HCT116 (cell line): ENCODE measurements around the gene NLGN4Y. TPM values are rescaled to one million over a fixed set of nuclear protein-coding genes. Genes with fewer than 3 reads are reported as not detected.

Source experiments
- ATAC-seq: fragments of 200-7000 bp; cut with Tn5 transposase; 2 replicates; pipeline ENCODE4 v1.9.1; 2020; ENCODE audit warnings: mild to moderate bottlenecking, moderate library complexity
- BruUV-seq: library from RNA; stranded (reverse); fragments of 400-500 nt; replicated peaks from 2 replicates; lab custom pipeline; 2021; lab: Mats Ljungman, UMichigan
- CTCF ChIA-PET: fragments of 300-600 bp; sonication (Branson Sonifier 250); formaldehyde crosslinking; loops from one replicate; lab custom pipeline; 2021; ENCODE audit warnings: antibody characterized with exemption; lab: Charles Lee
- POLR2A ChIA-PET: fragments of 300-600, 350-600 bp; sonication (Branson Sonifier 250); formaldehyde crosslinking; loops from one replicate; lab custom pipeline; 2021; ENCODE audit warnings: antibody characterized with exemption; lab: Charles Lee
- RAD21 ChIA-PET, 2 experiments: fragments of 300-600 bp; sonication (Branson Sonifier 250); formaldehyde crosslinking; loops; one replicate each; lab custom pipeline; 2023; ENCODE audit warnings: low total read pairs in 2 of 2; ENCODE audit not compliant: uncharacterized antibody in 2 of 2, unreplicated experiment in 2 of 2, low non-redundant PET in 1 of 2; lab: Charles Lee
- DNase-seq: peaks from one replicate; pipeline ENCODE4 v3.0.0-alpha.2; 2010; ENCODE audit warnings: low read depth, low spot score
- H2AFZ ChIP-seq: fragments of 200-600 bp; shearing (Covaris generic), sonication (generic); 2 replicates; pipeline ENCODE4 v1.6.1; 2017; ENCODE audit warnings: low read depth, mixed run types, mixed read lengths, antibody characterized with exemption, low read length; ENCODE audit not compliant: poor library complexity, severe bottlenecking
- H3K27ac ChIP-seq: 2 replicates; pipeline ENCODE4 v1.5.1; 2012; ENCODE audit warnings: low read depth, low read length
- H3K27me3 ChIP-seq: fragments of 200-600 bp; sonication (generic); 2 replicates; pipeline ENCODE4 v1.6.1; 2016; ENCODE audit warnings: mixed run types, low read length, mixed read lengths; ENCODE audit not compliant: insufficient read depth
- H3K36me3 ChIP-seq, 2 experiments: fragments of 200-500 bp in 1 of 2; fragments of 200-600 bp in 1 of 2; sonication (Bioruptor generic) in 1 of 2; sonication (generic) in 1 of 2; 2 replicates each; pipeline versions ENCODE4 v1.5.1 to v1.6.1; 2014 to 2016; ENCODE audit warnings: low read length in 2 of 2, inconsistent platforms in 1 of 2, mixed read lengths in 1 of 2, mixed run types in 1 of 2; ENCODE audit not compliant: insufficient read depth in 2 of 2, control insufficient read depth in 1 of 2
- H3K4me1 ChIP-seq, 2 experiments: fragments of 200-600 bp in 1 of 2; sonication (generic) in 1 of 2; 2 replicates each; pipeline versions ENCODE4 v1.5.1 to v1.6.1; 2012 to 2017; ENCODE audit warnings: low read length in 2 of 2, inconsistent platforms in 1 of 2, mild to moderate bottlenecking in 1 of 2, mixed read lengths in 1 of 2, mixed run types in 1 of 2, moderate library complexity in 1 of 2; ENCODE audit not compliant: insufficient read depth in 2 of 2, control insufficient read depth in 1 of 2
- H3K4me2 ChIP-seq: fragments of 200-600 bp; sonication (generic); 2 replicates; pipeline ENCODE4 v1.6.1; 2017; ENCODE audit warnings: mixed run types, low read length, mixed read lengths
- H3K4me3 ChIP-seq, 2 experiments: fragments of 200-600 bp in 1 of 2; sonication (generic) in 1 of 2; replicated peaks in 1 of 2; 2 replicates each; pipeline ENCODE4 v1.5.1; 2011 to 2016; ENCODE audit warnings: low read length in 2 of 2, control low read depth in 1 of 2, low read depth in 1 of 2, mild to moderate bottlenecking in 1 of 2, mixed read lengths in 1 of 2, mixed run types in 1 of 2
- H3K79me2 ChIP-seq: fragments of 200-600 bp; sonication (generic); 2 replicates; pipeline ENCODE4 v1.6.1; 2017; ENCODE audit warnings: mild to moderate bottlenecking, mixed run types, low read length, moderate library complexity, mixed read lengths; ENCODE audit not compliant: insufficient read depth
- H3K9ac ChIP-seq: fragments of 200-600 bp; sonication (generic); 2 replicates; pipeline ENCODE4 v1.6.1; 2016; ENCODE audit warnings: low read length, mixed read lengths
- H3K9me2 ChIP-seq: fragments of 200-600 bp; sonication (generic), shearing (Covaris generic); 2 replicates; pipeline ENCODE4 v1.6.1; 2017; ENCODE audit warnings: mixed run types, mild to moderate bottlenecking, moderate library complexity; ENCODE audit not compliant: insufficient read depth
- H3K9me3 ChIP-seq, 2 experiments: fragments of 200-500 bp in 1 of 2; fragments of 200-600 bp in 1 of 2; sonication (Bioruptor generic) in 1 of 2; sonication (generic) in 1 of 2; 2 replicates each; pipeline ENCODE4 v1.6.1; 2014 to 2017; ENCODE audit warnings: low read length in 2 of 2, mixed read lengths in 2 of 2, inconsistent platforms in 1 of 2, low read depth in 1 of 2, mild to moderate bottlenecking in 1 of 2, mixed run types in 1 of 2, moderate library complexity in 1 of 2; ENCODE audit not compliant: control insufficient read depth in 1 of 2, insufficient read depth in 1 of 2
- H4K20me1 ChIP-seq: fragments of 200-600 bp; sonication (generic), shearing (Covaris generic); 2 replicates; pipeline ENCODE4 v1.6.1; 2017; ENCODE audit warnings: mixed run types, mild to moderate bottlenecking, moderate library complexity; ENCODE audit not compliant: insufficient read depth
- ATF3 ChIP-seq: IDR thresholded peaks from 2 replicates; pipeline ENCODE4 v1.6.1; 2012
- CBX3 ChIP-seq: IDR thresholded peaks from 2 replicates; pipeline ENCODE4 v1.6.1; 2012; ENCODE audit warnings: low read depth
- CEBPB ChIP-seq: IDR thresholded peaks from 2 replicates; pipeline ENCODE4 v1.6.1; 2012; ENCODE audit warnings: low read depth
- EGR1 ChIP-seq: IDR thresholded peaks from 2 replicates; pipeline ENCODE4 v1.6.1; 2012; ENCODE audit warnings: low read depth
- EZH2phosphoT487 ChIP-seq: fragments of 200-600 bp; IDR thresholded peaks from 2 replicates; pipeline ENCODE4 v1.6.1; 2018; ENCODE audit warnings: antibody characterized with exemption, borderline replicate concordance
- POLR2A ChIP-seq: IDR thresholded peaks from 2 replicates; pipeline ENCODE4 v1.7.0; 2011; ENCODE audit warnings: borderline replicate concordance; ENCODE audit not compliant: insufficient read depth, insufficient read length; ENCODE audit errors: extremely low read depth
- RAD21 ChIP-seq: IDR thresholded peaks from 2 replicates; pipeline ENCODE4 v1.6.1; 2012; ENCODE audit warnings: low read depth, mild to moderate bottlenecking
- SIN3A ChIP-seq: IDR thresholded peaks from 2 replicates; pipeline ENCODE4 v1.6.1; 2012; ENCODE audit warnings: low read depth
- SP1 ChIP-seq: IDR thresholded peaks from 2 replicates; pipeline ENCODE4 v1.6.1; 2012; ENCODE audit warnings: low read depth
- SRF ChIP-seq: IDR thresholded peaks from 2 replicates; pipeline ENCODE4 v1.6.1; 2012; ENCODE audit warnings: low read depth
- YY1 ChIP-seq: IDR thresholded peaks from 2 replicates; pipeline ENCODE4 v1.6.1; 2011; ENCODE audit warnings: low read length, low read depth, moderate library complexity, mild to moderate bottlenecking; ENCODE audit not compliant: insufficient replicate concordance; ENCODE audit errors: extremely low read depth
- ZBTB33 ChIP-seq: IDR thresholded peaks from 2 replicates; pipeline ENCODE4 v1.6.1; 2011; ENCODE audit warnings: mild to moderate bottlenecking, low read length, moderate library complexity; ENCODE audit not compliant: insufficient replicate concordance; ENCODE audit errors: extremely low read depth
- ZFX ChIP-seq: fragments of 450-650 bp; IDR thresholded peaks from 2 replicates; pipeline ENCODE4 v1.6.1; 2017
- intact Hi-C: fragments of 100-400 bp; cut with micrococcal nuclease; formaldehyde crosslinking; loops from 2 replicates; pipeline ENCODE4 v1.10.0; 2022
- total RNA-seq: library from RNA; stranded (reverse); gene quantifications from one replicate; pipeline ENCODE4 v1.2.1, GENCODE V29; 2021; ENCODE audit not compliant: unreplicated experiment
- TF ChIP-seq, protein P1 (sequence below), 3 experiments: fragments of 200-600 bp in 1 of 3; sonication (generic) in 1 of 3; IDR thresholded peaks in 2 of 3; conservative IDR thresholded peaks in 1 of 3; 2 replicates each; pipeline ENCODE4 v1.5.1; 2012 to 2017; ENCODE audit warnings: low read depth in 2 of 3, low read length in 2 of 3, antibody characterized with exemption in 1 of 3, borderline replicate concordance in 1 of 3, control low read depth in 1 of 3, mild to moderate bottlenecking in 1 of 3, mixed read lengths in 1 of 3, mixed run types in 1 of 3, moderate library complexity in 1 of 3; ENCODE audit not compliant: insufficient read depth in 1 of 3
- TF ChIP-seq, protein P2 (sequence below): IDR thresholded peaks from 2 replicates; pipeline ENCODE4 v1.6.1; 2012

Gene NLGN4Y
- total RNA-seq, 1 experiment from 2014 or later = 0.22 TPM

DNA sequence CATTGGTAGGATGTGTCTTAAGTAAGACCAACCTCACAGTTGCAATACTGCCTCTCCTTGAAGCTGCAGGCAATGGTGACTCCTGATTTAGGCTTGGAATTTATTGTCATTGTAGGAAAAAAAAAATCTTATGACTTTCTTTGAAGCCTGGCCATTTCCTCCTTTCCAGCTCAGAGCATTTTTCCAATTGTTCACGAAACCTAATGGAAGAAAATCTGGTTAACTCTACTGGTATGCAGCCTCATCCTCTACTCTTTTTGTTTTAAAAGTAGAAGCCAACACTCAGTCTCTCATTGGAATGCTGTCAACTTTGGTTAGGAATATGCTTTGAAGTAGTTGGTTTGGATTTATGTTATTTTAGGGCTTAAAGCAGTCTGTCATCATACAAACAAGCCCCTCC, 298.6 kb downstream of the NLGN4Y start:
- ATAC-seq (no peak), DNase-seq (no peak)
- no peaks in the 10 kb centered on the region for H3K27me3 ChIP-seq
- H3K36me3 ChIP-seq = no peaks in the 10 kb centered on the region
- H3K79me2 ChIP-seq = no peaks in the 10 kb centered on the region
- TF ChIP-seq RAD21 = no peak
- no peak for TF ChIP-seq CEBPB
- TF ChIP-seq POLR2A = no peak
- TF ChIP-seq YY1 = no peak
- TF ChIP-seq EGR1 = no peak
- H3K9ac ChIP-seq = no peak overlapping the region
- BruUV-seq = no TSS peak
- no peak overlapping the region for H3K4me3 ChIP-seq
- H2AFZ ChIP-seq = no peak overlapping the region
- H3K9me2 ChIP-seq = no peaks in the 10 kb centered on the region
- CTCF ChIA-PET = no interaction called here
- no peaks in the 10 kb centered on the region for H3K9me3 ChIP-seq
- no peak overlapping the region for H3K27ac ChIP-seq
- no peaks in the 10 kb centered on the region for H3K4me1 ChIP-seq
- H4K20me1 ChIP-seq = no peaks in the 10 kb centered on the region
- RAD21 ChIA-PET = no interaction called here
- intact Hi-C loops = no loop called here
- POLR2A ChIA-PET = no interaction called here
- H3K4me2 ChIP-seq = no peak overlapping the region

DNA sequence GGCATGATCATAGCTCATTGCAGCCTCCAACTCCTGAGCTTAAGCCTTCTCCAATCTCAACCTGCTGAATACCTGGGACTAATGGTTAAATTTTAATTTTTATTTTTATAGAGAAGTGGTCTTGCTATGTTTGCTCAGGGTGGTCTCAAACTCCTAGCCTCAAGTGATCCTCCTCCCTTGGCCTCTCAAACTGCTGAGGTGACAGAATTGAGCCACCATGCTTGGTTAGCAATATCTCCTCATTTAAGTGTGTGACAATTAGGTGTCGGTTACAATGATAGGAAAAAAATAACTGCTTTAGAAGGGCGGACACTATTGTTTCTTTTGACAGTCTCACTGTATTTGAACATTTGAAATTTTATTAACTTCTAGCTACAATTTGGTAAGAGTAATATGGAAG, 300.3 kb downstream of the NLGN4Y start:
- no peak for ATAC-seq
- no peaks in the 10 kb centered on the region for H3K9me2 ChIP-seq
- H3K4me2 ChIP-seq = no peak overlapping the region
- no peak overlapping the region for H3K4me3 ChIP-seq
- no peaks in the 10 kb centered on the region for H3K79me2 ChIP-seq
- ChIA-PET POLR2A (no interaction called here), RAD21 (no interaction called here), CTCF (no interaction called here)
- H3K9me3 ChIP-seq = no peaks in the 10 kb centered on the region
- no peak for DNase-seq
- no peaks in the 10 kb centered on the region for H4K20me1 ChIP-seq
- H2AFZ ChIP-seq = no peak overlapping the region
- no peak overlapping the region for H3K9ac ChIP-seq
- no peaks in the 10 kb centered on the region for H3K27me3 ChIP-seq
- TF ChIP-seq SIN3A (no peak), SP1 (no peak), SRF (no peak), EZH2phosphoT487 (no peak), ZBTB33 (no peak), CBX3 (no peak), ZFX (no peak), ATF3 (no peak), EGR1 (no peak)
- TF ChIP-seq, protein P1, sequence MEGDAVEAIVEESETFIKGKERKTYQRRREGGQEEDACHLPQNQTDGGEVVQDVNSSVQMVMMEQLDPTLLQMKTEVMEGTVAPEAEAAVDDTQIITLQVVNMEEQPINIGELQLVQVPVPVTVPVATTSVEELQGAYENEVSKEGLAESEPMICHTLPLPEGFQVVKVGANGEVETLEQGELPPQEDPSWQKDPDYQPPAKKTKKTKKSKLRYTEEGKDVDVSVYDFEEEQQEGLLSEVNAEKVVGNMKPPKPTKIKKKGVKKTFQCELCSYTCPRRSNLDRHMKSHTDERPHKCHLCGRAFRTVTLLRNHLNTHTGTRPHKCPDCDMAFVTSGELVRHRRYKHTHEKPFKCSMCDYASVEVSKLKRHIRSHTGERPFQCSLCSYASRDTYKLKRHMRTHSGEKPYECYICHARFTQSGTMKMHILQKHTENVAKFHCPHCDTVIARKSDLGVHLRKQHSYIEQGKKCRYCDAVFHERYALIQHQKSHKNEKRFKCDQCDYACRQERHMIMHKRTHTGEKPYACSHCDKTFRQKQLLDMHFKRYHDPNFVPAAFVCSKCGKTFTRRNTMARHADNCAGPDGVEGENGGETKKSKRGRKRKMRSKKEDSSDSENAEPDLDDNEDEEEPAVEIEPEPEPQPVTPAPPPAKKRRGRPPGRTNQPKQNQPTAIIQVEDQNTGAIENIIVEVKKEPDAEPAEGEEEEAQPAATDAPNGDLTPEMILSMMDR (IDR thresholded peaks at IDR 0.05 in 2 of 3, conservative IDR thresholded peaks at IDR 0.05 in 1 of 3; ENCODE audit: borderline replicate concordance in 1 of 3, insufficient read depth in 1 of 3, low read depth in 2 of 3, low read length in 2 of 3) = no peak
- TF ChIP-seq, protein P2, sequence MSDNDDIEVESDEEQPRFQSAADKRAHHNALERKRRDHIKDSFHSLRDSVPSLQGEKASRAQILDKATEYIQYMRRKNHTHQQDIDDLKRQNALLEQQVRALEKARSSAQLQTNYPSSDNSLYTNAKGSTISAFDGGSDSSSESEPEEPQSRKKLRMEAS = no peak
- no peak overlapping the region for H3K27ac ChIP-seq
- no peaks in the 10 kb centered on the region for H3K36me3 ChIP-seq
- intact Hi-C loops = no loop called here
- no TSS peak for BruUV-seq
- no peaks in the 10 kb centered on the region for H3K4me1 ChIP-seq
